HL-60 (cell line): Measurements from ENCODE around the gene ALDH1A1.

Source experiments
- POLR2AphosphoS5 ChIP-seq: IDR thresholded peaks from 2 replicates; pipeline ENCODE4 v1.6.1; 2012; ENCODE audit warnings: low read depth
- REST ChIP-seq: IDR thresholded peaks from 2 replicates; pipeline ENCODE4 v1.6.1; 2012; ENCODE audit warnings: low read depth; ENCODE audit not compliant: insufficient replicate concordance
- SPI1 ChIP-seq: IDR thresholded peaks from 2 replicates; pipeline ENCODE4 v1.6.1; 2012; ENCODE audit warnings: low read depth, mild to moderate bottlenecking, borderline replicate concordance
- TF ChIP-seq, protein P1 (sequence below): IDR thresholded peaks from one replicate; pipeline ENCODE4 v1.5.1; 2011; ENCODE audit warnings: low read length, control low read depth, inconsistent platforms; ENCODE audit not compliant: insufficient read depth

GRCh38 chr9:72958485-72959281, 5.8 kb upstream of the ALDH1A1 start:
- TF ChIP-seq REST (no peak), SPI1 (no peak), POLR2AphosphoS5 (no peak)
- TF ChIP-seq, protein P1, sequence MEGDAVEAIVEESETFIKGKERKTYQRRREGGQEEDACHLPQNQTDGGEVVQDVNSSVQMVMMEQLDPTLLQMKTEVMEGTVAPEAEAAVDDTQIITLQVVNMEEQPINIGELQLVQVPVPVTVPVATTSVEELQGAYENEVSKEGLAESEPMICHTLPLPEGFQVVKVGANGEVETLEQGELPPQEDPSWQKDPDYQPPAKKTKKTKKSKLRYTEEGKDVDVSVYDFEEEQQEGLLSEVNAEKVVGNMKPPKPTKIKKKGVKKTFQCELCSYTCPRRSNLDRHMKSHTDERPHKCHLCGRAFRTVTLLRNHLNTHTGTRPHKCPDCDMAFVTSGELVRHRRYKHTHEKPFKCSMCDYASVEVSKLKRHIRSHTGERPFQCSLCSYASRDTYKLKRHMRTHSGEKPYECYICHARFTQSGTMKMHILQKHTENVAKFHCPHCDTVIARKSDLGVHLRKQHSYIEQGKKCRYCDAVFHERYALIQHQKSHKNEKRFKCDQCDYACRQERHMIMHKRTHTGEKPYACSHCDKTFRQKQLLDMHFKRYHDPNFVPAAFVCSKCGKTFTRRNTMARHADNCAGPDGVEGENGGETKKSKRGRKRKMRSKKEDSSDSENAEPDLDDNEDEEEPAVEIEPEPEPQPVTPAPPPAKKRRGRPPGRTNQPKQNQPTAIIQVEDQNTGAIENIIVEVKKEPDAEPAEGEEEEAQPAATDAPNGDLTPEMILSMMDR = no peak
